CD4-positive, alpha-beta T cell (primary cell): ENCODE data around the gene SPOCD1. TPM values are rescaled to one million over a fixed set of nuclear protein-coding genes. Genes with fewer than 3 reads are reported as not detected.

Source experiments
- ATAC-seq: fragments of 200-7000 bp; cut with Tn5 transposase; one replicate; pipeline ENCODE4 v1.10.0; 2022; ENCODE audit warnings: mild to moderate bottlenecking; ENCODE audit not compliant: poor library complexity
- CTCF ChIA-PET: fragments of 350-600 bp; sonication (Branson Sonifier 250); formaldehyde crosslinking; loops from one replicate; lab custom pipeline; 2021; ENCODE audit warnings: antibody characterized with exemption, inconsistent platforms; lab: Charles Lee
- POLR2A ChIA-PET: fragments of 350-600 bp; sonication (Branson Sonifier 250); formaldehyde crosslinking; loops from one replicate; lab custom pipeline; 2021; ENCODE audit warnings: antibody characterized with exemption, inconsistent platforms; lab: Charles Lee
- DNase-seq, 14 experiments: peaks; one replicate each; pipeline ENCODE4 v3.0.0-alpha.2; 2013 to 2020; ENCODE audit warnings: mixed read lengths in 2 of 14
- H3K27ac ChIP-seq, 2 donors: one replicate each; pipeline versions ENCODE4 v1.5.1 to v1.7.0; 2013; ENCODE audit warnings: low read length in 2 of 2, low read depth in 1 of 2, mild to moderate bottlenecking in 1 of 2
- H3K27me3 ChIP-seq, 2 experiments: 1 replicate in 1 of 2; 2 replicates in 1 of 2; pipeline versions ENCODE4 v1.6.1 to v1.7.0; 2013; ENCODE audit warnings: low read length in 2 of 2, control low read depth in 1 of 2, mild to moderate bottlenecking in 1 of 2, moderate library complexity in 1 of 2; ENCODE audit not compliant: insufficient read depth in 2 of 2, control insufficient read depth in 1 of 2
- H3K36me3 ChIP-seq: one replicate; pipeline ENCODE4 v1.6.1; 2013; ENCODE audit warnings: low read length, control low read depth; ENCODE audit not compliant: insufficient read depth
- H3K4me1 ChIP-seq: one replicate; pipeline ENCODE4 v1.6.1; 2013; ENCODE audit warnings: low read length, control low read depth; ENCODE audit not compliant: insufficient read depth
- H3K4me3 ChIP-seq: one replicate; pipeline ENCODE4 v1.5.1; 2013; ENCODE audit warnings: mild to moderate bottlenecking, low read length, moderate library complexity
- H3K9me3 ChIP-seq, 2 experiments: 1 replicate in 1 of 2; 2 replicates in 1 of 2; pipeline versions ENCODE4 v1.6.1 to v1.7.0; 2013; ENCODE audit warnings: low read length in 2 of 2, mild to moderate bottlenecking in 2 of 2, control low read depth in 1 of 2, moderate library complexity in 1 of 2; ENCODE audit not compliant: control insufficient read depth in 1 of 2, insufficient read depth in 1 of 2
- H3K27ac Mint-ChIP-seq: one replicate; pipeline ENCODE4 v1.8.0; 2020; ENCODE audit warnings: mixed read lengths
- H3K27me3 Mint-ChIP-seq: one replicate; pipeline ENCODE4 v1.8.0; 2021; ENCODE audit warnings: mixed read lengths
- H3K36me3 Mint-ChIP-seq: one replicate; pipeline ENCODE4 v1.8.0; 2021; ENCODE audit warnings: low read depth, mixed read lengths
- H3K4me1 Mint-ChIP-seq: one replicate; pipeline ENCODE4 v1.8.0; 2021; ENCODE audit warnings: low read depth, mixed read lengths
- H3K4me3 Mint-ChIP-seq: one replicate; pipeline ENCODE4 v1.8.0; 2020; ENCODE audit warnings: mild to moderate bottlenecking, mixed read lengths
- H3K9me3 Mint-ChIP-seq: one replicate; pipeline ENCODE4 v1.8.0; 2020; ENCODE audit warnings: mixed read lengths
- intact Hi-C, 2 experiments: fragments of 100-400 bp; cut with DNase I in 1 of 2; cut with micrococcal nuclease in 1 of 2; formaldehyde crosslinking; loops; one replicate each; pipeline versions ENCODE4 v1.15.1 to v1.9.0; 2023 to 2025; cut with DNase I, micrococcal nuclease
- total RNA-seq, 174 experiments: library from RNA in 2 of 174; stranded (reverse) in 2 of 174; gene quantifications; one replicate each; pipeline ENCODE4 v1.2.3 and lab custom pipeline; 2021 to 2026
- TF ChIP-seq, protein P1 (sequence below): fragments of 200-600 bp; IDR thresholded peaks from one replicate; pipeline ENCODE4 v1.8.0; 2022; ENCODE audit warnings: antibody characterized with exemption, mild to moderate bottlenecking

Gene SPOCD1
- total RNA-seq, 2 experiments from 2014 or later, result 0.11 to 0.27 TPM

DNA sequence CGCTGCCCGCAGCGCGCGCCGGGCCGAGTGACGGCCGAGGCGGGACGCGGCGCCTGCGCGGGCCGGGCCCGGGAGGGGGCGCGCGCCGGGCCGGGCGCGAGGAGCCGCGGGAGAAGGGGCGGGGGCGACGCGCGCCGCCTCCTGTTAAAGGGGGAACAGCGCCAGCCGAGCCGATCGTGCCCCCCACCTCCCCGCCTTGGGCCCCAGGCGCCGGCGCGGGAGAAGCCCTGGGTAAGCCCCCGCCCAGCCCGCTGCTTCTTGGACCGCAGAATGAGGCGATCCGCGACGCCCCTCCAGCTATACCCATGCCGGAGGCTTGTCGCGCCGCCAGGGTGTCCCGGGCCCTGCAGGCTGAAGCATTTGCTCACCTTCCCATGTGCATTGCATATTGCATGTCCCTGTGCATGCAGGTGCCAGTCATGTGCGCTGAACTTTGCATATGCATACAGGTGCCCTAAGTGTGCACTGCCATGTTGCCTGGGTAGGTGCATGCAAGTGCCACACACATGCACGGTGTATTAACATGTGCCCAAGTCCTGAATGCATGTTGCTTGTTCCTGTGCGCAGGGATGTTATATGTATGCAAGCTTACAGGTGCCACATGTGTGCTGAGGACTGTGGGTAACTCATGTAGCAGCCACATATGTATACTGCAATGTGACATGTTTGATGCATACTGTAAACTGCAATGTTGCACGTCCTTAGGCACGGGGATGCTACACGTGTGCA, 51.3 kb downstream of the SPOCD1 start, which contains the start of gene ADGRB2:
Gene ADGRB2 (minus strand): TSS at position 29 of the 729 bp plus-strand sequence. CDS start 7,119 bp downstream, outside the sequence.
- Histone ChIP-seq H3K27ac (no peak within 1 kb of the TSS), H3K4me1 (peaks cover 49% of the 10 kb centered on the region), H3K27me3 (peaks cover 11% of the 10 kb centered on the region in 2 experiments), H3K9me3 (peaks cover 0 to 4% of the 10 kb centered on the region in 2 experiments), H3K4me3 (peak within 1 kb of the TSS; percentile 42), H3K36me3 (no peaks in the 10 kb centered on the region)
- Mint-ChIP-seq H3K9me3 (no peaks in the 10 kb centered on the region), H3K27me3 (peaks cover 15% of the 10 kb centered on the region), H3K36me3 (no peaks in the 10 kb centered on the region), H3K4me3 (peak within 1 kb of the TSS; percentile 94), H3K4me1 (peaks cover 35% of the 10 kb centered on the region), H3K27ac (no peak within 1 kb of the TSS)
- DNase-seq (peak in 4 of 14 experiments; percentile 24 to 65 (median 46)), ATAC-seq (peak; percentile 24)
- ChIA-PET POLR2A (interaction anchor here (1.7 kb wide), 1 partner anchor 25 kb away, joined by 4 read pairs; no protein-coding TSS in a partner anchor), CTCF (interaction anchor here (1.4 to 3.6 kb wide), 2 partner anchors 11 to 25 kb away, joined by 3 to 14 read pairs; no protein-coding TSS in a partner anchor)
- intact Hi-C loops, result loop anchor here (5.0 kb wide), 3 partner anchors 198 to 308 kb away; partner anchors contain the start of gene TMEM39B (in 1 of the 2)
- TF ChIP-seq, protein P1, sequence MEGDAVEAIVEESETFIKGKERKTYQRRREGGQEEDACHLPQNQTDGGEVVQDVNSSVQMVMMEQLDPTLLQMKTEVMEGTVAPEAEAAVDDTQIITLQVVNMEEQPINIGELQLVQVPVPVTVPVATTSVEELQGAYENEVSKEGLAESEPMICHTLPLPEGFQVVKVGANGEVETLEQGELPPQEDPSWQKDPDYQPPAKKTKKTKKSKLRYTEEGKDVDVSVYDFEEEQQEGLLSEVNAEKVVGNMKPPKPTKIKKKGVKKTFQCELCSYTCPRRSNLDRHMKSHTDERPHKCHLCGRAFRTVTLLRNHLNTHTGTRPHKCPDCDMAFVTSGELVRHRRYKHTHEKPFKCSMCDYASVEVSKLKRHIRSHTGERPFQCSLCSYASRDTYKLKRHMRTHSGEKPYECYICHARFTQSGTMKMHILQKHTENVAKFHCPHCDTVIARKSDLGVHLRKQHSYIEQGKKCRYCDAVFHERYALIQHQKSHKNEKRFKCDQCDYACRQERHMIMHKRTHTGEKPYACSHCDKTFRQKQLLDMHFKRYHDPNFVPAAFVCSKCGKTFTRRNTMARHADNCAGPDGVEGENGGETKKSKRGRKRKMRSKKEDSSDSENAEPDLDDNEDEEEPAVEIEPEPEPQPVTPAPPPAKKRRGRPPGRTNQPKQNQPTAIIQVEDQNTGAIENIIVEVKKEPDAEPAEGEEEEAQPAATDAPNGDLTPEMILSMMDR, result no peak

DNA sequence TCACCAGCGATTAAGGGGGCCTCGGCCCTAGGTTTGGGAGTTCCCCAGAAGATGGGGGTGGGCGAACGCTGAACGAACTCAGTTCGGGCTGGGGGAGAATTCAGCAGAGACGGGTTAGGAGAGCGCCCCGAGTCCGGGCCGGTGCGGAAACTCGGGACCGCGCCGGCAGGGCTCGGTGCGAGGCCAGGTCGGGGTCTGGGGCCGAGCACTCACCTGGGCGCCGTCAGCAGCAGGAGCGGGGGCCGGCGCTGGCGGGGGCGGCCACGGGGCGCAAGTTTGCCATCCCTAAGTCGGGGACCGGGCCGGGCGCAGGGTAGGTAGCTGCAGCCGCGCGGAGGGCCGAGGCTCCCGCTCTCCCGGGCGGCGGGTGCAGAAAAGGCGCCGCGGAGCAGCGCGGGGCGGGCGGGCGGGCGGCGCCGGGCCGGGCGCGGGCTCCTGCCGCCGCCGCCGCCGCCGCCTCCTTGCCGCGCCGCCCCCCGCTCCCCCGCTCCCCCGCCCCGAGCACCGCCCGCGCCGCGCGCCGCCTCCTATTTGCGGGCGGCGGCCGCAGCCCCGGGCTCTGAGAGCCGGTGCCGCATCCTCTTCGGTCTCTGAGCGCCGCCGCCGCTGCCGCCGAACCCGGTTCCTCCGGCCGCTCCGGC, 52.0 kb downstream of the SPOCD1 start:
- peaks cover 0 to 4% of the 10 kb centered on the region in 2 experiments for H3K9me3 ChIP-seq
- TF ChIP-seq, protein P1, result no peak
- Mint-ChIP-seq H3K36me3 (no peaks in the 10 kb centered on the region), H3K27ac (no peak overlapping the region), H3K27me3 (peaks cover 15% of the 10 kb centered on the region), H3K4me3 (peak overlapping the region; percentile 86), H3K4me1 (peaks cover 28% of the 10 kb centered on the region), H3K9me3 (no peaks in the 10 kb centered on the region)
- ATAC-seq (peak; percentile 9), DNase-seq (peak in 4 of 14 experiments; percentile 25 to 66 (median 46))
- POLR2A ChIA-PET, result interaction anchor here (1.3 to 1.7 kb wide), 3 partner anchors 25 to 309 kb away, joined by 4 to 13 read pairs (median 7); partner anchors contain the start of gene TMEM39B
- peak overlapping the region; percentile 42 for H3K4me3 ChIP-seq
- no peaks in the 10 kb centered on the region for H3K36me3 ChIP-seq
- H3K27ac ChIP-seq, result no peak overlapping the region
- intact Hi-C loops, result loop anchor here (5.0 kb wide), 3 partner anchors 199 to 309 kb away; partner anchors contain the start of gene TMEM39B (in 1 of the 2)
- H3K4me1 ChIP-seq, result peaks cover 46% of the 10 kb centered on the region
- H3K27me3 ChIP-seq, result peaks cover 11% of the 10 kb centered on the region in 2 experiments
- CTCF ChIA-PET, result interaction anchor here (1.0 to 3.6 kb wide), 4 partner anchors 19 to 117 kb away, joined by 4 to 35 read pairs (median 9); no protein-coding TSS in a partner anchor
